Endothelial cell of umbilical vein (primary cell): ENCODE data around the gene SMIM41. TPM values are rescaled to one million over a fixed set of nuclear protein-coding genes. Genes with fewer than 3 reads are reported as not detected.

Experiments used
- BruUV-seq: library from RNA; stranded (reverse); fragments of 400-500 nt; replicated peaks from 2 replicates; lab custom pipeline; 2021; lab: Mats Ljungman, UMichigan
- CTCF ChIA-PET: fragments of 300-600, 350-600 bp; sonication (Branson Sonifier 250); formaldehyde crosslinking; loops from one replicate; lab custom pipeline; 2021; ENCODE audit warnings: antibody characterized with exemption, inconsistent platforms; lab: Charles Lee
- POLR2A ChIA-PET: fragments of 300-600, 350-600 bp; sonication (Branson Sonifier 250); formaldehyde crosslinking; loops from one replicate; lab custom pipeline; 2021; ENCODE audit warnings: antibody characterized with exemption, inconsistent platforms; lab: Charles Lee
- DNase-seq: peaks from one replicate; pipeline ENCODE4 v3.0.0-alpha.2; 2011; ENCODE audit warnings: low read depth, low spot score
- FAIRE-seq: peaks from 2 replicates; lab custom pipeline; 2011; peaks lifted over from hg19 to GRCh38; lab: Jason Lieb, UNC
- H2AFZ ChIP-seq: 2 replicates; pipeline ENCODE4 v1.6.0; 2012; ENCODE audit warnings: low read depth, low read length, control low read depth, inconsistent platforms
- H3K27ac ChIP-seq: 2 replicates; pipeline ENCODE4 v1.5.1; 2011; ENCODE audit warnings: low read depth, mild to moderate bottlenecking, control low read depth, low read length, moderate library complexity; ENCODE audit not compliant: insufficient read depth
- H3K27me3 ChIP-seq, 2 experiments: 2 replicates each; pipeline versions ENCODE4 v1.6.0 to v1.6.1; 2011; ENCODE audit warnings: low read length in 2 of 2, mixed read lengths in 1 of 2; ENCODE audit not compliant: control insufficient read depth in 2 of 2, insufficient read depth in 2 of 2
- H3K36me3 ChIP-seq, 2 experiments: 2 replicates in 1 of 2; 3 replicates in 1 of 2; pipeline ENCODE4 v1.5.1; 2011; ENCODE audit warnings: low read length in 2 of 2, mild to moderate bottlenecking in 1 of 2, moderate library complexity in 1 of 2; ENCODE audit not compliant: control insufficient read depth in 2 of 2, insufficient read depth in 2 of 2; ENCODE audit errors: extremely low read depth in 1 of 2
- H3K4me1 ChIP-seq: 3 replicates; pipeline ENCODE4 v1.5.1; 2011; ENCODE audit warnings: mild to moderate bottlenecking, low read length; ENCODE audit not compliant: control insufficient read depth, insufficient read depth; ENCODE audit errors: extremely low read depth
- H3K4me2 ChIP-seq: 2 replicates; pipeline ENCODE4 v1.6.1; 2011; ENCODE audit warnings: low read length, control low read depth, mixed read lengths; ENCODE audit not compliant: insufficient read depth
- H3K4me3 ChIP-seq, 3 experiments: fragments of 200-600 bp in 1 of 3; sonication (generic), shearing (Covaris generic) in 1 of 3; replicated peaks in 1 of 3; 2 replicates each; pipeline ENCODE4 v1.5.1; 2011 to 2016; ENCODE audit warnings: control low read depth in 3 of 3, low read length in 3 of 3, mild to moderate bottlenecking in 2 of 3, inconsistent platforms in 1 of 3, low read depth in 1 of 3, moderate library complexity in 1 of 3; ENCODE audit not compliant: insufficient read depth in 1 of 3
- H3K79me2 ChIP-seq: 2 replicates; pipeline ENCODE4 v1.6.0; 2012; ENCODE audit warnings: low read length, inconsistent platforms; ENCODE audit not compliant: control insufficient read depth, insufficient read depth
- H3K9ac ChIP-seq: replicated peaks from 2 replicates; pipeline ENCODE3; 2011; ENCODE audit warnings: low read length, control low read depth; ENCODE audit not compliant: insufficient read depth; ENCODE audit errors: extremely low read depth
- H3K9me1 ChIP-seq: replicated peaks from 3 replicates; pipeline ENCODE4 v1.6.0; 2011; ENCODE audit warnings: mild to moderate bottlenecking, low read length; ENCODE audit not compliant: control insufficient read depth, insufficient read depth; ENCODE audit errors: extremely low read depth
- H3K9me3 ChIP-seq: replicated peaks from 2 replicates; pipeline ENCODE4 v1.5.1; 2012; ENCODE audit warnings: low read length, inconsistent platforms; ENCODE audit not compliant: control insufficient read depth, insufficient read depth
- H4K20me1 ChIP-seq: replicated peaks from 2 replicates; pipeline ENCODE3; 2011; ENCODE audit warnings: mild to moderate bottlenecking, low read length; ENCODE audit not compliant: control insufficient read depth, insufficient read depth; ENCODE audit errors: extremely low read depth
- EZH2 ChIP-seq: IDR thresholded peaks from 2 replicates; pipeline ENCODE4 v1.6.1; 2012; ENCODE audit warnings: borderline replicate concordance, low read depth, mild to moderate bottlenecking, moderate library complexity, low read length, inconsistent platforms; ENCODE audit not compliant: severe bottlenecking
- FOS ChIP-seq: IDR thresholded peaks from 2 replicates; pipeline ENCODE4 v1.6.1; 2011; ENCODE audit warnings: mild to moderate bottlenecking, low read length, moderate library complexity, borderline replicate concordance; ENCODE audit not compliant: insufficient read depth
- JUN ChIP-seq: IDR thresholded peaks from 2 replicates; pipeline ENCODE4 v1.6.1; 2011; ENCODE audit warnings: borderline replicate concordance, low read depth; ENCODE audit not compliant: insufficient read length, insufficient read depth
- MAX ChIP-seq: IDR thresholded peaks from 2 replicates; pipeline ENCODE4 v1.6.1; 2011; ENCODE audit not compliant: insufficient read depth, insufficient read length
- MYC ChIP-seq: IDR thresholded peaks from one replicate; pipeline ENCODE4 v1.6.1; 2011; ENCODE audit warnings: mild to moderate bottlenecking, low read depth, low read length
- POLR2A ChIP-seq: IDR thresholded peaks from 2 replicates; pipeline ENCODE4 v1.6.1; 2012; ENCODE audit warnings: low read depth, mild to moderate bottlenecking, control low read depth, low read length
- POLR2AphosphoS5 ChIP-seq: IDR thresholded peaks from 2 replicates; pipeline ENCODE4 v1.6.1; 2012; ENCODE audit warnings: low read depth, mild to moderate bottlenecking, control low read depth, low read length, moderate library complexity; ENCODE audit not compliant: insufficient read depth
- dilution Hi-C: fragments of 300-500 bp; cut with MboI; formaldehyde crosslinking; loops from one replicate; pipeline ENCODE4 v1.15.0; 2019; ENCODE audit warnings: low sequenced_read_pairs; ENCODE audit not compliant: extremely low pct_ligation_motif_present
- intact Hi-C: fragments of 100-400 bp; cut with micrococcal nuclease; formaldehyde crosslinking; loops from one replicate; pipeline ENCODE4 v1.10.0; 2022
- polyA plus RNA-seq, 4 experiments: library from polyadenylated mRNA; depleted of rRNA in 3 of 4; stranded (reverse) in 3 of 4; unstranded in 1 of 4; fragments of >200 nt; gene quantifications; 2 replicates each; pipeline versions ENCODE4 v1.2.1 to v1.2.3, GENCODE V29; 2011 to 2012; ENCODE audit warnings: missing spikeins in 1 of 4
- total RNA-seq: library from RNA; stranded (reverse); gene quantifications from 2 replicates; pipeline ENCODE4 v1.2.3, GENCODE V29; 2021

The SMIM41 gene
- total and polyA plus RNA-seq, 2 donors (not counting 3 experiments of a cell fraction or from before 2014, with no cell fraction given) = not detected

- Histone ChIP-seq H3K27ac (no peak overlapping the region), H3K79me2 (peaks cover 17% of the 10 kb centered on the region), H3K9ac (no peak overlapping the region), H3K9me3 (no peaks in the 10 kb centered on the region), H2AFZ (no peak overlapping the region), H3K4me2 (no peak overlapping the region), H4K20me1 (no peaks in the 10 kb centered on the region), H3K4me3 (no peak overlapping the region), H3K36me3 (no peaks in the 10 kb centered on the region), H3K9me1 (no peaks in the 10 kb centered on the region), H3K27me3 (no peaks in the 10 kb centered on the region), H3K4me1 (peaks cover 20% of the 10 kb centered on the region)
- no peak for DNase-seq
- ChIA-PET CTCF (interaction anchor here (1.2 to 7.2 kb wide), 5 partner anchors 8 to 73 kb away, joined by 3 to 156 read pairs (median 5); no protein-coding TSS in a partner anchor), POLR2A (interaction anchor here (0.6 to 1.7 kb wide), 3 partner anchors 34 to 1028 kb away, joined by 3 to 10 read pairs (median 8); partner anchors contain the start of gene TAMALIN)
- dilution Hi-C loops (no loop called here), intact Hi-C loops (no loop called here)
- TF ChIP-seq FOS (peak; percentile 10), EZH2 (no peak)
- no TSS peak for BruUV-seq
- no peak for FAIRE-seq
Measured at GRCh38 chr12:52066346-52067080, 13.0 kb upstream of the SMIM41 start.

- Histone ChIP-seq H3K4me3 (no peak overlapping the region), H3K27me3 (no peaks in the 10 kb centered on the region), H3K9ac (no peak overlapping the region), H3K4me2 (no peak overlapping the region), H3K79me2 (peaks cover 22% of the 10 kb centered on the region), H3K9me3 (no peaks in the 10 kb centered on the region), H4K20me1 (no peaks in the 10 kb centered on the region), H2AFZ (no peak overlapping the region), H3K9me1 (no peaks in the 10 kb centered on the region), H3K27ac (no peak overlapping the region), H3K36me3 (no peaks in the 10 kb centered on the region), H3K4me1 (peaks cover 20% of the 10 kb centered on the region)
- ChIA-PET CTCF (interaction anchor here (1.2 to 7.2 kb wide), 5 partner anchors 8 to 74 kb away, joined by 3 to 156 read pairs (median 5); no protein-coding TSS in a partner anchor), POLR2A (interaction anchor here (0.6 to 1.7 kb wide), 4 partner anchors 34 to 1027 kb away, joined by 3 to 10 read pairs (median 6); partner anchors contain the start of gene TAMALIN)
- BruUV-seq = no TSS peak
- intact Hi-C loops = no loop called here
- dilution Hi-C loops = no loop called here
- FAIRE-seq = no peak
- no peak for DNase-seq
- TF ChIP-seq MYC (no peak), JUN (no peak), MAX (no peak), POLR2A (no peak), EZH2 (no peak), POLR2AphosphoS5 (no peak)
Measured at GRCh38 chr12:52067081-52067374, 12.5 kb upstream of the SMIM41 start.
